ENCODE results near the gene UBR3.

DNA sequence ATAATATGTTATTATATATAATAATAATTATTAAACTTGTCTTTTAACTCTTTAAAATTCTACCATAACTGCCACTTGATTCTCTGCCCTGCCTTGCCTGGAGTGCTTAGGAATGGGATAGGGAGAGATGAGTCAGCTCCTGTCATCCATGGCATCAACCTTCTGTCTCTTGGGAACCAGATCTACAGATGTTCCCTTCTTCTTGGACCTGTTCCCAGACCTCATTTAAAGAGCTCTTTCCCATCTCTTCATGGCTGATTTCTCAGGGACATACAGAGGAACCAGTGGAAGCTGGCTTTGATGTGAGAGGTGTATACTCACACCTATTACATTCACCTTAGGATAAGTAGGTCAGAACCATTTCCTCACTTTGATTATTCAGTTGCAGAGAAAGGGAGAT is 195.4 kb downstream of the UBR3 start:
- TF ChIP-seq, protein P1, sequence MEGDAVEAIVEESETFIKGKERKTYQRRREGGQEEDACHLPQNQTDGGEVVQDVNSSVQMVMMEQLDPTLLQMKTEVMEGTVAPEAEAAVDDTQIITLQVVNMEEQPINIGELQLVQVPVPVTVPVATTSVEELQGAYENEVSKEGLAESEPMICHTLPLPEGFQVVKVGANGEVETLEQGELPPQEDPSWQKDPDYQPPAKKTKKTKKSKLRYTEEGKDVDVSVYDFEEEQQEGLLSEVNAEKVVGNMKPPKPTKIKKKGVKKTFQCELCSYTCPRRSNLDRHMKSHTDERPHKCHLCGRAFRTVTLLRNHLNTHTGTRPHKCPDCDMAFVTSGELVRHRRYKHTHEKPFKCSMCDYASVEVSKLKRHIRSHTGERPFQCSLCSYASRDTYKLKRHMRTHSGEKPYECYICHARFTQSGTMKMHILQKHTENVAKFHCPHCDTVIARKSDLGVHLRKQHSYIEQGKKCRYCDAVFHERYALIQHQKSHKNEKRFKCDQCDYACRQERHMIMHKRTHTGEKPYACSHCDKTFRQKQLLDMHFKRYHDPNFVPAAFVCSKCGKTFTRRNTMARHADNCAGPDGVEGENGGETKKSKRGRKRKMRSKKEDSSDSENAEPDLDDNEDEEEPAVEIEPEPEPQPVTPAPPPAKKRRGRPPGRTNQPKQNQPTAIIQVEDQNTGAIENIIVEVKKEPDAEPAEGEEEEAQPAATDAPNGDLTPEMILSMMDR (IDR thresholded peaks at IDR 0.05; ENCODE audit: insufficient read depth, low read length) = no peak
- TF ChIP-seq, protein P2, sequence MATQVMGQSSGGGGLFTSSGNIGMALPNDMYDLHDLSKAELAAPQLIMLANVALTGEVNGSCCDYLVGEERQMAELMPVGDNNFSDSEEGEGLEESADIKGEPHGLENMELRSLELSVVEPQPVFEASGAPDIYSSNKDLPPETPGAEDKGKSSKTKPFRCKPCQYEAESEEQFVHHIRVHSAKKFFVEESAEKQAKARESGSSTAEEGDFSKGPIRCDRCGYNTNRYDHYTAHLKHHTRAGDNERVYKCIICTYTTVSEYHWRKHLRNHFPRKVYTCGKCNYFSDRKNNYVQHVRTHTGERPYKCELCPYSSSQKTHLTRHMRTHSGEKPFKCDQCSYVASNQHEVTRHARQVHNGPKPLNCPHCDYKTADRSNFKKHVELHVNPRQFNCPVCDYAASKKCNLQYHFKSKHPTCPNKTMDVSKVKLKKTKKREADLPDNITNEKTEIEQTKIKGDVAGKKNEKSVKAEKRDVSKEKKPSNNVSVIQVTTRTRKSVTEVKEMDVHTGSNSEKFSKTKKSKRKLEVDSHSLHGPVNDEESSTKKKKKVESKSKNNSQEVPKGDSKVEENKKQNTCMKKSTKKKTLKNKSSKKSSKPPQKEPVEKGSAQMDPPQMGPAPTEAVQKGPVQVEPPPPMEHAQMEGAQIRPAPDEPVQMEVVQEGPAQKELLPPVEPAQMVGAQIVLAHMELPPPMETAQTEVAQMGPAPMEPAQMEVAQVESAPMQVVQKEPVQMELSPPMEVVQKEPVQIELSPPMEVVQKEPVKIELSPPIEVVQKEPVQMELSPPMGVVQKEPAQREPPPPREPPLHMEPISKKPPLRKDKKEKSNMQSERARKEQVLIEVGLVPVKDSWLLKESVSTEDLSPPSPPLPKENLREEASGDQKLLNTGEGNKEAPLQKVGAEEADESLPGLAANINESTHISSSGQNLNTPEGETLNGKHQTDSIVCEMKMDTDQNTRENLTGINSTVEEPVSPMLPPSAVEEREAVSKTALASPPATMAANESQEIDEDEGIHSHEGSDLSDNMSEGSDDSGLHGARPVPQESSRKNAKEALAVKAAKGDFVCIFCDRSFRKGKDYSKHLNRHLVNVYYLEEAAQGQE (IDR thresholded peaks at IDR 0.05; ENCODE audit: insufficient replicate concordance, low read depth) = no peak
- no peak for TF ChIP-seq POLR2AphosphoS5 (IDR thresholded peaks at IDR 0.05; ENCODE audit: low read depth)

All from HL-60 (cell line).